WTC11 (cell line): ENCODE data around the gene FAM149B1. TPM values are rescaled to one million over a fixed set of nuclear protein-coding genes. Genes with fewer than 3 reads are reported as not detected.

Experiments used
- ATF1 ChIP-seq: sonication (generic); formaldehyde crosslinking; IDR thresholded peaks from 2 replicates; pipeline ENCODE4 v1.8.1; 2023; ENCODE audit warnings: mild to moderate bottlenecking, moderate library complexity, missing genetic modification reagents
- CBFB ChIP-seq: sonication (generic); formaldehyde crosslinking; IDR thresholded peaks from 2 replicates; pipeline ENCODE4 v1.8.1; 2022; ENCODE audit warnings: mild to moderate bottlenecking, low read depth, missing genetic modification reagents
- CREM ChIP-seq: sonication (generic); formaldehyde crosslinking; IDR thresholded peaks from 2 replicates; pipeline ENCODE4 v1.8.1; 2022; ENCODE audit warnings: mild to moderate bottlenecking, missing genetic modification reagents, moderate library complexity
- E2F1 ChIP-seq: sonication (generic); formaldehyde crosslinking; IDR thresholded peaks from 2 replicates; pipeline ENCODE4 v1.8.0; 2022; ENCODE audit warnings: mild to moderate bottlenecking, missing genetic modification reagents
- ELF4 ChIP-seq: sonication (generic); formaldehyde crosslinking; IDR thresholded peaks from 2 replicates; pipeline ENCODE4 v1.8.1; 2022; ENCODE audit warnings: low read depth, mild to moderate bottlenecking, moderate library complexity, missing genetic modification reagents
- ETV6 ChIP-seq: sonication (generic); formaldehyde crosslinking; IDR thresholded peaks from 2 replicates; pipeline ENCODE4 v1.8.1; 2022; ENCODE audit warnings: mild to moderate bottlenecking, missing genetic modification reagents
- GRHL2 ChIP-seq: fragments of 250-450 bp; sonication (Bioruptor Pico); IDR thresholded peaks from 2 replicates; pipeline ENCODE4 v1.8.0; 2022; ENCODE audit warnings: mild to moderate bottlenecking, moderate library complexity; ENCODE audit not compliant: insufficient replicate concordance, severe bottlenecking
- HMGA2 ChIP-seq: fragments of 250-450 bp; sonication (Bioruptor Pico); IDR thresholded peaks from 2 replicates; pipeline ENCODE4 v1.4.0; 2021; ENCODE audit warnings: mild to moderate bottlenecking, moderate library complexity
- JAZF1 ChIP-seq: fragments of 250-450 bp; sonication (Bioruptor Pico); IDR thresholded peaks from 2 replicates; pipeline ENCODE4 v1.9.0; 2021; ENCODE audit warnings: moderate library complexity, mild to moderate bottlenecking, inconsistent platforms
- KAT7 ChIP-seq: sonication (generic); formaldehyde crosslinking; IDR thresholded peaks from 2 replicates; pipeline ENCODE4 v1.8.1; 2023; ENCODE audit warnings: missing genetic modification reagents, mild to moderate bottlenecking, borderline replicate concordance
- NR3C1 ChIP-seq: sonication (generic); formaldehyde crosslinking; conservative IDR thresholded peaks from 2 replicates; pipeline ENCODE4 v1.8.1; 2023; ENCODE audit warnings: low read depth, mild to moderate bottlenecking, missing genetic modification reagents
- SMAD4 ChIP-seq: sonication (generic); formaldehyde crosslinking; IDR thresholded peaks from 2 replicates; pipeline ENCODE4 v1.8.0; 2022; ENCODE audit warnings: mild to moderate bottlenecking, missing genetic modification reagents
- USF1 ChIP-seq: sonication (generic); formaldehyde crosslinking; IDR thresholded peaks from 2 replicates; pipeline ENCODE4 v1.8.0; 2022; ENCODE audit warnings: mild to moderate bottlenecking, missing genetic modification reagents
- ZNF121 ChIP-seq: sonication (generic); formaldehyde crosslinking; IDR thresholded peaks from 2 replicates; pipeline ENCODE4 v1.8.0; 2023; ENCODE audit warnings: missing genetic modification reagents
- ZNF317 ChIP-seq: sonication (generic); formaldehyde crosslinking; IDR thresholded peaks from 2 replicates; pipeline ENCODE4 v1.8.1; 2023; ENCODE audit warnings: low read depth, mild to moderate bottlenecking, moderate library complexity, missing genetic modification reagents, borderline replicate concordance
- ZNF396 ChIP-seq: fragments of 250-450 bp; sonication (Bioruptor Pico); IDR thresholded peaks from 2 replicates; pipeline ENCODE4 v1.8.0; 2021; ENCODE audit warnings: mild to moderate bottlenecking, moderate library complexity, borderline replicate concordance
- ZNF416 ChIP-seq: fragments of 250-450 bp; sonication (Bioruptor Pico); IDR thresholded peaks from 2 replicates; pipeline ENCODE4 v1.9.0; 2021; ENCODE audit warnings: mild to moderate bottlenecking, inconsistent platforms
- ZNF532 ChIP-seq: fragments of 250-450 bp; sonication (Bioruptor Pico); IDR thresholded peaks from 2 replicates; pipeline ENCODE4 v1.9.0; 2021; ENCODE audit warnings: mild to moderate bottlenecking, borderline replicate concordance
- ZNF671 ChIP-seq: fragments of 250-450 bp; sonication (Bioruptor Pico); IDR thresholded peaks from 2 replicates; pipeline ENCODE4 v1.8.0; 2021; ENCODE audit warnings: mild to moderate bottlenecking
- total RNA-seq: library from RNA; stranded (reverse); gene quantifications from 3 replicates; pipeline ENCODE4 v1.2.3, GENCODE V29; 2021
- TF ChIP-seq, protein P1 (sequence below): fragments of 250-450 bp; sonication (Bioruptor Pico); conservative IDR thresholded peaks from 2 replicates; pipeline ENCODE4 v1.9.0; 2021; ENCODE audit warnings: mild to moderate bottlenecking
- TF ChIP-seq, protein P2 (sequence below): sonication (generic); formaldehyde crosslinking; IDR thresholded peaks from 2 replicates; pipeline ENCODE4 v1.8.1; 2022; ENCODE audit warnings: missing genetic modification reagents, borderline replicate concordance
- TF ChIP-seq, protein P3 (sequence below): sonication (generic); formaldehyde crosslinking; IDR thresholded peaks from 2 replicates; pipeline ENCODE4 v1.8.1; 2022; ENCODE audit warnings: mild to moderate bottlenecking, moderate library complexity, missing genetic modification reagents
- TF ChIP-seq, protein P4 (sequence below): sonication (generic); formaldehyde crosslinking; IDR thresholded peaks from 2 replicates; pipeline ENCODE4 v1.8.1; 2022; ENCODE audit warnings: low read depth, missing genetic modification reagents, borderline replicate concordance
- TF ChIP-seq, protein P5 (sequence below): sonication (generic); formaldehyde crosslinking; IDR thresholded peaks from 2 replicates; pipeline ENCODE4 v1.8.1; 2022; ENCODE audit warnings: low read depth, mild to moderate bottlenecking, moderate library complexity, missing genetic modification reagents, borderline replicate concordance

FAM149B1 gene
- total RNA-seq, 1 experiment from 2014 or later, result 13.8 TPM

DNA sequence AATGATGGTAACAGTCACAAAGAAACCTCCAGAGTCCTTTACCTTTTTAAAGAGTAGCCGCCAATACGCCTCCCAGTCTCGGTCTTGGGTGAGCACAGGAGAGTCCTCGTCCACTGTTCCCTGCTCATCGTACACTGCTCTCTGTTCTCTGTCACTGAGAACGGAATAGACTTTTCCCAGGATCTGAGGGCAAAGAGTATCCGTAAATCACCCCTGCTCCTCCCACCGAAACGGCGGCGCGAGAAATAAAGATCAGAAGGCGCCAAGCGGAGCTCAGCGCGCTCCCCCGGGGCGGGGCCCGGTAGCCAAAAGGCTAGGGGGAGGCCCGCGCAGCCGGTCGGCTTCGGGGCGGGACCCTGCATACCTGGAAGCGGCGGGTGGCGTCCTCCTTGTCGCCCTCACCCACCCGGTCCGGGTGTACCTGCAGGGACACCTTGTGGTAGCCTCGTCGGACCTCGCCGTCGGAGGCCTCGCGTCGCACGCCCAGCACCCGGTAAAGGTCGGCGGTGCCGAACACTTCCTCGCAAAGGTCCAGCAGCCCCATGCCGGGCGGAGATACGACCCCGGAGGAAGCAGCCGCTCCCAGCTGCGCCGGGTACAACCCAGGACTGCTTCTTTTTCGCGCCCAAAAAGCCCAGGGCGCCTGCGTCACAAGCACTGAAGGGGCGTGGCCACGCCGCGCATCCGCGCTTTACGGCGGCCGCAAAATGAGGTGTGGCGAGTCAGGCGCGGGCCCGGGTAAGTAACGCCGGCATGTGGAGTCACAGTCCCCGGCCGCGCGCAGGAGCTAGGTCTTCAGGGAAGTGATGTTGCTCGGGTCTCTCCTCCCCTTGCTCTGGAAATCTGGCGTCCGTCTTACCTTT is 79.0 kb downstream of the FAM149B1 start, which contains the start of gene DNAJC9 (continued):
- TF ChIP-seq, protein P1, sequence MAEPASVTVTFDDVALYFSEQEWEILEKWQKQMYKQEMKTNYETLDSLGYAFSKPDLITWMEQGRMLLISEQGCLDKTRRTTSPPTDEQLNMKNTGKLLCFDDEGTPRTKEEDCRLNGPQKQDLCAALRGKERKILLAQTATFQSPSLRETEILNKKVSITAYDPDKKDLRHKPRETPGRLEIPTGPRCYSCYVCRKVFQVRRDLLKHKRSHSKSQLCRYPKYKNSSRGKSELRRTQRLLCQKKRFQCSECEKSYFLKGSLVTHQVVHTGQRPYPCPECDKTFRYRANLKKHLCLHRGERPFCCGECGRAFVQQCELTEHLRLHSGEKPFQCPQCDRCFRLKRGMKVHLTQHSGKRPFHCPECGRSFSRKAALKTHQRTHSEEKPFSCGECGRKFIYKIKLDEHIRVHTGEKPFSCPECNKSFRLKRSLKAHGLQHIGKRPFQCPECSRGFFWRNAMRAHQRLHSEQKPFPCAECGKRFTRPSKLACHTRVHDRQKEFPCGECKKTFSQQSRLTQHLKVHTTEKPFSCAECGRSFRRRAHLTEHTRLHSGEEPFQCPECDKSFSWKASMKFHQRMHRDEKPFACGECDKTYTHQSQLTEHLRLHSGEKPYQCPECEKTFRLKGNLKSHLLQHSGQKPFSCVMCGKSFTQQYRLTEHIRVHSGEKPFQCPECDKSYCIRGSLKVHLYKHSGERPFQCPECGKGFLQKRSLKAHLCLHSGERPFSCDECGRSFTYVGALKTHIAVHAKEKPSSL, result peak; percentile 69; the same call in 1 of the 2 replicates
- TF ChIP-seq E2F1 (CRISPR knock-in tag) (peak; percentile 75; the same call in 1 of the 2 replicates), USF1 (peak; percentile 74; the same call in 1 of the 2 replicates), SMAD4 (no peak; the same call in 1 of the 2 replicates), ZNF317 (CRISPR knock-in tag) (no peak), NR3C1 (CRISPR knock-in tag) (no peak), ZNF671 (peak; percentile 88; the same call in 1 of the 2 replicates), ETV6 (CRISPR knock-in tag) (peak; percentile 97), ZNF416 (CRISPR knock-in tag) (peak; percentile 96; the same call in 1 of the 2 replicates), CBFB (CRISPR knock-in tag) (no peak), ZNF396 (no peak), ATF1 (CRISPR knock-in tag) (peak; percentile 91), GRHL2 (CRISPR knock-in tag) (no peak), JAZF1 (CRISPR knock-in tag) (0 out of 2 replicates have a peak, but pooled peaks have one; percentile 55), ZNF532 (CRISPR knock-in tag) (peak; percentile 87; the same call in 1 of the 2 replicates), HMGA2 (CRISPR knock-in tag) (no peak), CREM (CRISPR knock-in tag) (peak; percentile 91), KAT7 (CRISPR knock-in tag) (peak; percentile 90), ZNF121 (CRISPR knock-in tag) (no peak), ELF4 (CRISPR knock-in tag) (no peak)
- TF ChIP-seq, protein P2, sequence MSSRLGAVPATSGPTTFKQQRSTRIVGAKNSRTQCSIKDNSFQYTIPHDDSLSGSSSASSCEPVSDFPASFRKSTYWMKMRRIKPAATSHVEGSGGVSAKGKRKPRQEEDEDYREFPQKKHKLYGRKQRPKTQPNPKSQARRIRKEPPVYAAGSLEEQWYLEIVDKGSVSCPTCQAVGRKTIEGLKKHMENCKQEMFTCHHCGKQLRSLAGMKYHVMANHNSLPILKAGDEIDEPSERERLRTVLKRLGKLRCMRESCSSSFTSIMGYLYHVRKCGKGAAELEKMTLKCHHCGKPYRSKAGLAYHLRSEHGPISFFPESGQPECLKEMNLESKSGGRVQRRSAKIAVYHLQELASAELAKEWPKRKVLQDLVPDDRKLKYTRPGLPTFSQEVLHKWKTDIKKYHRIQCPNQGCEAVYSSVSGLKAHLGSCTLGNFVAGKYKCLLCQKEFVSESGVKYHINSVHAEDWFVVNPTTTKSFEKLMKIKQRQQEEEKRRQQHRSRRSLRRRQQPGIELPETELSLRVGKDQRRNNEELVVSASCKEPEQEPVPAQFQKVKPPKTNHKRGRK (CRISPR knock-in tag), result 0 out of 2 replicates have a peak, but pooled peaks have one; percentile 35
- TF ChIP-seq, protein P3, sequence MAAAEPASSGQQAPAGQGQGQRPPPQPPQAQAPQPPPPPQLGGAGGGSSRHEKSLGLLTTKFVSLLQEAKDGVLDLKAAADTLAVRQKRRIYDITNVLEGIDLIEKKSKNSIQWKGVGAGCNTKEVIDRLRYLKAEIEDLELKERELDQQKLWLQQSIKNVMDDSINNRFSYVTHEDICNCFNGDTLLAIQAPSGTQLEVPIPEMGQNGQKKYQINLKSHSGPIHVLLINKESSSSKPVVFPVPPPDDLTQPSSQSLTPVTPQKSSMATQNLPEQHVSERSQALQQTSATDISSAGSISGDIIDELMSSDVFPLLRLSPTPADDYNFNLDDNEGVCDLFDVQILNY (CRISPR knock-in tag), result peak; percentile 99
- TF ChIP-seq, protein P4, sequence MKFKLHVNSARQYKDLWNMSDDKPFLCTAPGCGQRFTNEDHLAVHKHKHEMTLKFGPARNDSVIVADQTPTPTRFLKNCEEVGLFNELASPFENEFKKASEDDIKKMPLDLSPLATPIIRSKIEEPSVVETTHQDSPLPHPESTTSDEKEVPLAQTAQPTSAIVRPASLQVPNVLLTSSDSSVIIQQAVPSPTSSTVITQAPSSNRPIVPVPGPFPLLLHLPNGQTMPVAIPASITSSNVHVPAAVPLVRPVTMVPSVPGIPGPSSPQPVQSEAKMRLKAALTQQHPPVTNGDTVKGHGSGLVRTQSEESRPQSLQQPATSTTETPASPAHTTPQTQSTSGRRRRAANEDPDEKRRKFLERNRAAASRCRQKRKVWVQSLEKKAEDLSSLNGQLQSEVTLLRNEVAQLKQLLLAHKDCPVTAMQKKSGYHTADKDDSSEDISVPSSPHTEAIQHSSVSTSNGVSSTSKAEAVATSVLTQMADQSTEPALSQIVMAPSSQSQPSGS (CRISPR knock-in tag), result no peak
- TF ChIP-seq, protein P5, sequence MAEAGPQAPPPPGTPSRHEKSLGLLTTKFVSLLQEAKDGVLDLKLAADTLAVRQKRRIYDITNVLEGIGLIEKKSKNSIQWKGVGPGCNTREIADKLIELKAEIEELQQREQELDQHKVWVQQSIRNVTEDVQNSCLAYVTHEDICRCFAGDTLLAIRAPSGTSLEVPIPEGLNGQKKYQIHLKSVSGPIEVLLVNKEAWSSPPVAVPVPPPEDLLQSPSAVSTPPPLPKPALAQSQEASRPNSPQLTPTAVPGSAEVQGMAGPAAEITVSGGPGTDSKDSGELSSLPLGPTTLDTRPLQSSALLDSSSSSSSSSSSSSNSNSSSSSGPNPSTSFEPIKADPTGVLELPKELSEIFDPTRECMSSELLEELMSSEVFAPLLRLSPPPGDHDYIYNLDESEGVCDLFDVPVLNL (CRISPR knock-in tag), result peak; percentile 93
